Coronary artery (tissue), 2 donors: ENCODE results near the gene ZMYND15.
"Not testable (repeated sequence)": the region's sequence is repeated elsewhere in the genome, so short reads cannot be mapped to it uniquely, and the experiment has no call there.

ENCODE experiments used
- DNase-seq: peaks from one replicate; pipeline ENCODE4 v3.0.0-alpha.2; 2017; ENCODE audit warnings: low spot score
- H3K27ac ChIP-seq, 2 donors: fragments of 200-600 bp; sonication (generic); one replicate each; pipeline ENCODE4 v1.5.1; 2016 to 2019
- H3K4me3 ChIP-seq: fragments of 200-600 bp; sonication (generic); 2 replicates; pipeline ENCODE4 v1.5.1; 2016; ENCODE audit warnings: mild to moderate bottlenecking, moderate library complexity
- TF ChIP-seq, protein P1 (sequence below): fragments of 200-600 bp; sonication (generic); IDR thresholded peaks from one replicate; pipeline ENCODE4 v1.5.1; 2019; ENCODE audit warnings: antibody characterized with exemption

ZMYND15 gene, protein sequence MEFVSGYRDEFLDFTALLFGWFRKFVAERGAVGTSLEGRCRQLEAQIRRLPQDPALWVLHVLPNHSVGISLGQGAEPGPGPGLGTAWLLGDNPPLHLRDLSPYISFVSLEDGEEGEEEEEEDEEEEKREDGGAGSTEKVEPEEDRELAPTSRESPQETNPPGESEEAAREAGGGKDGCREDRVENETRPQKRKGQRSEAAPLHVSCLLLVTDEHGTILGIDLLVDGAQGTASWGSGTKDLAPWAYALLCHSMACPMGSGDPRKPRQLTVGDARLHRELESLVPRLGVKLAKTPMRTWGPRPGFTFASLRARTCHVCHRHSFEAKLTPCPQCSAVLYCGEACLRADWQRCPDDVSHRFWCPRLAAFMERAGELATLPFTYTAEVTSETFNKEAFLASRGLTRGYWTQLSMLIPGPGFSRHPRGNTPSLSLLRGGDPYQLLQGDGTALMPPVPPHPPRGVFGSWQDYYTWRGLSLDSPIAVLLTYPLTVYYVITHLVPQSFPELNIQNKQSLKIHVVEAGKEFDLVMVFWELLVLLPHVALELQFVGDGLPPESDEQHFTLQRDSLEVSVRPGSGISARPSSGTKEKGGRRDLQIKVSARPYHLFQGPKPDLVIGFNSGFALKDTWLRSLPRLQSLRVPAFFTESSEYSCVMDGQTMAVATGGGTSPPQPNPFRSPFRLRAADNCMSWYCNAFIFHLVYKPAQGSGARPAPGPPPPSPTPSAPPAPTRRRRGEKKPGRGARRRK

DNA sequence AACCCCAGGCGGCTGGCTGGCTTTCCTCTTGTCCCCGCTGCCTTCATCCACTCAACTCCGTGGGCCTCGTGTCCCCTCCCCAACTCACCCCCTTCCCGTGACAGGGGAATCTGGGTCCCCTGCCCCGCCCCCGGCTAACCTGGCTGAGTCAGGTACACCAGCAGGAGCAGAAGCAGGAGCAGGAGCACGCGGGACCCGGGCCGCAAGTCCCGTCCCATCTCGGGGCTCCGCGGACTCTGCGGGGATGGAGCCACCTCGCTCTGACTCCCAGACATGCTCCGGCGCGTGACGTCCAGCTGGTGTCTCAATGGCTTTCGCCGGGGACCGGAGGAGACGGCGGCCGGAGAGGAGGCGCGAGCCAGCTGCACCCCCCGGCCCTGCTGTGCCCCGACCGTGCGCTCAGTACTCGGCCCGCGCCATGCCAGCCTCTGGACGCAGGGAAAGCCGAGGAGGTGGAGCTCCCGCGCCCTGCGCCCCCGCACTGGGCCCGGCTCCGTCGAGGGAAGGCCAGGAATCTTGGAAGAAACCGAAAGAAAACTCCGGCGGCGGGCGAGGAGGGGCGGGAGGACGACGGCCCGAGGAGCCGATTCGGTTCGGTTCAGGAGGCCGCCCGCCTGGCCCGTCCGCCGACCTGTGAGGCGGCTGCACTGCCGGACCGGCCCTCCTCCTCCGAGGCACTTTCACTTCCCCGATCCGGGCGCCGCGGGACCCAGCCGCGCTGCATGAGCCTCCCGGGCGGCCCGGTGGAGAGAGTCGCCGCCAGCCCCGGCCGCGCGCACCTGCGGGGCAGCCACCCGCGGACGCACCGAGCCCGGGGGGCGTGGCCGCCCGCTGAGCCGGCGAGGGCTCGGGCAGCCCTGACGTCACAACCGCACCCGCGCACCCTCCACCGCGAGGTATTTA lies at the start of gene ZMYND15, which contains the start of gene CXCL16:
ZMYND15 (plus strand) TSS at position 712 of the 903 bp plus-strand sequence. CDS start 716 bp downstream, outside the sequence.
CXCL16 (minus strand) TSS at position 807 of the 903 bp plus-strand sequence; CDS start at position 218, 589 bp downstream.
- peak within 1 kb of the TSS; percentile 83 for H3K4me3 ChIP-seq
- no peak for DNase-seq
- TF ChIP-seq, protein P1, sequence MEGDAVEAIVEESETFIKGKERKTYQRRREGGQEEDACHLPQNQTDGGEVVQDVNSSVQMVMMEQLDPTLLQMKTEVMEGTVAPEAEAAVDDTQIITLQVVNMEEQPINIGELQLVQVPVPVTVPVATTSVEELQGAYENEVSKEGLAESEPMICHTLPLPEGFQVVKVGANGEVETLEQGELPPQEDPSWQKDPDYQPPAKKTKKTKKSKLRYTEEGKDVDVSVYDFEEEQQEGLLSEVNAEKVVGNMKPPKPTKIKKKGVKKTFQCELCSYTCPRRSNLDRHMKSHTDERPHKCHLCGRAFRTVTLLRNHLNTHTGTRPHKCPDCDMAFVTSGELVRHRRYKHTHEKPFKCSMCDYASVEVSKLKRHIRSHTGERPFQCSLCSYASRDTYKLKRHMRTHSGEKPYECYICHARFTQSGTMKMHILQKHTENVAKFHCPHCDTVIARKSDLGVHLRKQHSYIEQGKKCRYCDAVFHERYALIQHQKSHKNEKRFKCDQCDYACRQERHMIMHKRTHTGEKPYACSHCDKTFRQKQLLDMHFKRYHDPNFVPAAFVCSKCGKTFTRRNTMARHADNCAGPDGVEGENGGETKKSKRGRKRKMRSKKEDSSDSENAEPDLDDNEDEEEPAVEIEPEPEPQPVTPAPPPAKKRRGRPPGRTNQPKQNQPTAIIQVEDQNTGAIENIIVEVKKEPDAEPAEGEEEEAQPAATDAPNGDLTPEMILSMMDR = no peak
- H3K27ac ChIP-seq = peak within 1 kb of the TSS; percentile 40 to 61

DNA sequence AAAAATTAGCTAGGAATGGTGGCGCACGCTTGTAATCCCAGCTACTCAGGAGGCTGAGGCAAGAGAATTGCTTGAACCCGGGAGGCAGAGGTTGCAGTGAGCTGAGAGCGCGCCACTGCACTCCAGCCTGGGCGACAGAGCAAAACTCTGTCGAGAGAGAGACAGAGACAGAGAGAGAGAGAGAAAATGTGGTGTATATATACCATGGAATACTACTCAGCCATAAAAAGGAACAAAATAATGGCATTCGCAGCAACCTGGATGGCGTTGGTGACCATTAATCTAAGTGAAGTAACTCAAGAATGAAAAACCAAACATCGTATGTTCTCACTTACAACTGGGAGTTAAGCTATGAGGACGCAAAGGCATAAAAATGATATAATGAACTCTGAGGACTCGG lies 49.8 kb upstream of the ZMYND15 start:
- not testable (repeated sequence) for H3K4me3 ChIP-seq, H3K27ac ChIP-seq, DNase-seq

DNA sequence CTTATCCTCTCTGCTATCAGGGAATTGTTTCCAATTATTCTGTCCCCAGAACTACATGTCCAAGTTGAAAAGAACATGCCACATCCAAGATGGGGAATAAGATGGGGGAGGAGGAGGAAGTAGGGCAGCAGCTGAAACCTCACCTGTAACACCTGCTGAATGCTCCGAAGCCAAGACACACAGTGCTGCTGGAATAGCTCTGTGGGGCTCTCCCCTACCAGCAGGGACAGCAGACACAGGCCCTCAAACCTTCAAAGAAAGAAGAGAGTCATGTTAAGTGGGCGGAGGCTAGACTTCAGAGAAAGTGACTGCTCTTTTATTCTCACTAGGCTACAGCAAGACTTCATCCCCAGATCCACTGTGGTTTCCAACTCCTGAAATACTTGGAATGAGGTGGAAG lies 48.9 kb upstream of the ZMYND15 start:
- H3K4me3 ChIP-seq = no peak overlapping the region
- H3K27ac ChIP-seq = no peak overlapping the region
- TF ChIP-seq, protein P1 = no peak
- no peak for DNase-seq

DNA sequence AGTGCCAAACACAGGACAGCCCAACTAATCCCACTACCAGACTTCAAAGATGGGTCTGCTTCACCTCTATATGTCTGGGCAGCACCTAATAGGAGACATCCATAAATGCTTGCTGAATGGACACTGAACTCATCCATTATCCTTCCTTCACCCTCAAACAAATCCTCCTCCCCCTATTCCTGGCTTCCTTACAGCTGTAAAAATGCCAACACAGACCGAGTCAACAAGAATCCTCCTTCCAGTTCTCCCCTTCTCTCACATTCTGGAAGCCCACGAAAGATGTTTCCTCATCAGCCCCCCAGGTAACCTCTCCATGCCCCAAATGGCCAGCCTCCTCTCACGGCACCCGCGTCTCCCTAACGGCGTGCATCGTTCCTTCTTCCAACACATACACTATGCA lies 47.9 kb upstream of the ZMYND15 start:
- TF ChIP-seq, protein P1 = no peak
- no peak for DNase-seq
- H3K4me3 ChIP-seq = no peak overlapping the region
- no peak overlapping the region for H3K27ac ChIP-seq

DNA sequence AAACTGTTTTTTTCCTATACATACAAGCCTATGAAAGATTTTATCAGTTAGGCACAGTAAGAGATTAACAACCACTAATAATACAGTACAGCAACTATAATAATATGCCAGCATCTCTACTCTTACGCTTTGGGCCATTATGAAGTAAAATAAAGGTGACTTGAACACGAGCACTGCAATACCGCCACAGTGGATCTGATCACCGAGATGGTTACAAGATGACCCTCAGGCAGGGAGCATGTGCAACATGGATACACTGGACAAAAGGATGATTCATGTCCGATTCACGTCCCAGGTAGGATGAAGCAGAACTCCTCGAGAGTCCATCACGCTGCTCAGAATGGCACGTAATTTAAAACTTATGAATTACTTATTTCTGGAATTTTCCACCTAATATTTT lies 46.2 kb upstream of the ZMYND15 start:
- TF ChIP-seq, protein P1 = no peak
- DNase-seq = no peak

DNA sequence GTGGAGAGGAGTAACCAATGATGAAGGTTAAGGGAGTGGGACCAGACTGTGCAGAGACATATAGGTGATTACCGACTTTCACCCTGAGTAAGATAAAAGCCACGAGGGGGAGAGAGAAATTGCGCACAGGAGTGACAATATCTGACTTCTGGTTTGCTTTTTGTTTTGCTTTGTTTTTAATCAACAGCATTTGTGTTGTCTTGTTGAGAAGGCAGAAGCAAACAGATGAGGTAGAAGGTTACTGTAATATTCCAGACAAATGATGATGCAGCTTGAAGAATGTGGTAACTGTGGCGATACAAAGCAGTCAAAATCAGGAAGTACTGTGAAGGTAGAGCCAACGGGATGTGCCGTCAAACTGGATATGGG lies 43.2 kb upstream of the ZMYND15 start:
- no peak overlapping the region for H3K4me3 ChIP-seq
- TF ChIP-seq, protein P1 = no peak
- no peak for DNase-seq
- H3K27ac ChIP-seq = no peak overlapping the region

More for the DNA sequence above, 46.2 kb upstream of the ZMYND15 start:
- Histone ChIP-seq H3K27ac (no peak overlapping the region), H3K4me3 (no peak overlapping the region)

DNA sequence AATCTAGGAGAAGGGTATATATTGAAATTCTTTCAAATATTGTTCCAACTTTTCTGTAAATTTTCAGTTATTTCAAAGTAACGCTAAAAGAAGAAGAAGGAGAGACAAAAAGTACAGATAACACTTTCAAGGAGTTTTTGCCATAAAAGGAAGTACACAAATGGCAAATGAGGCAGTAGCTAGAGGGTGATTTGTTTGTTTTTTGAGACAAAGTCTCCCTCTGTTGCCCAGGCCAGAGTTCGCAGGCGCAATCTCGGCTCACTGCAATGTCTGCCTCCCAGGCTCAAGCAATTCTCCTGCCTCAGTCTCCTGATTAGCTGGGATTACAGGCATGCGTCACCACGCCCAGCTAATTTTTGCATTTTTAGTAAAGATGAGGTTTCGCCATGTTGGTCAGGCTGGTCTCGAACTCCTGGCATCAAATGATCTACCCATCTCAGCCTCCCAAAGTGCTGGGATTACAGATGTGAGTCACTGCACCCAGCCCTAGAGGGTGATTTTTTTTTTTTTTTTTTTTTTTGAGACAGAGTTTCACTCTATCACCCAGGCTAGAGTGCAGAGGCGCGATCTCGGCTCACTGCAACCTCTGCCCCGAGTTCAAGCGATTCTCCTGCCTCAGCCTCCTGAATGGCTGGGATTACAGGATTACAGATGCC lies 40.1 kb upstream of the ZMYND15 start:
- H3K27ac ChIP-seq, DNase-seq, H3K4me3 ChIP-seq: not testable (repeated sequence)
